ENCODE results near the gene MYO1C. TPM values are rescaled to one million over a fixed set of nuclear protein-coding genes. Genes with fewer than 3 reads are reported as not detected.

The MYO1C gene
- total and polyA plus RNA-seq, 2 donors (not counting 1 experiment from before 2014, with no cell fraction given) = 164 to 190 TPM

DNA sequence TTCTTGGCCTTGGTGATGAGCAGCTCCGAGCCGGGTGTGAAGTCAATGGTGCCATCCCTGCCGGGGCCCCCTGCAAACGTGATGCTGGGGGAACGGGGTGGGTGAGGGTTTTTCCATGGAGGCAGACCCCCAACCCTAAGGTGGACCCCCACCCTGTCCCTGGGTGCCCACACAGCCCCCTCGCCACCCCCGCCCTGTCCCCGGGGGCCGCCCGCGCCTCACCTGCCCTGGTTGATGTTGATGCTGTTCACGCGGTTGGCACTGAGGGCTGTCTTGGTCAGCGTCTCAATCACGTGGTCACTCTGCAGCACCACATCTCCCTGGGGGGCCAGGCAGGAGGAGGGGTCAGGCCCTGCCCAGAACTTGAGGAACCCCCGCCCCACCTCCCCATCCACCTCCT, 25.2 kb downstream of the MYO1C start:
- Histone ChIP-seq H3K4me1 (ENCODE audit: control insufficient read depth, extremely low read depth, insufficient read depth, low read length) (no peaks in the 10 kb centered on the region), H3K36me3 (ENCODE audit: control insufficient read depth, insufficient read depth, low read length) (peaks cover 39% of the 10 kb centered on the region), H3K79me2 (ENCODE audit: control insufficient read depth, insufficient read depth, low read length) (no peaks in the 10 kb centered on the region), H3K9ac (ENCODE audit: insufficient read depth, low read length) (no peak overlapping the region), H3K27ac (ENCODE audit: insufficient read depth, low read length) (no peak overlapping the region), H3K9me3 (ENCODE audit: control insufficient read depth, insufficient read depth, low read depth, low read length) (no peaks in the 10 kb centered on the region), H3K27me3 (ENCODE audit: control insufficient read depth, insufficient read depth, low read length) (no peaks in the 10 kb centered on the region), H3K4me2 (ENCODE audit: extremely low read depth, insufficient read depth, low read length) (no peak overlapping the region), H4K20me1 (ENCODE audit: control insufficient read depth, extremely low read depth, insufficient read depth, low read length) (no peaks in the 10 kb centered on the region), H2AFZ (ENCODE audit: low read length) (no peak overlapping the region), H3K4me3 (replicated peaks in 1 of 4; ENCODE audit: control extremely low read depth in 1 of 4, insufficient read depth in 1 of 4, low read depth in 3 of 4, low read length in 4 of 4) (no peak overlapping the region)
- TF ChIP-seq CTCF (conservative IDR thresholded peaks at IDR 0.05 in 1 of 2, IDR thresholded peaks at IDR 0.05 in 1 of 2; ENCODE audit: low read depth in 1 of 2, low read length in 2 of 2) (no peak), EZH2 (IDR thresholded peaks at IDR 0.05; ENCODE audit: low read length, missing control alignments) (no peak)
- DNase-seq (ENCODE audit: low read depth in 2 of 2) = no peak

DNA sequence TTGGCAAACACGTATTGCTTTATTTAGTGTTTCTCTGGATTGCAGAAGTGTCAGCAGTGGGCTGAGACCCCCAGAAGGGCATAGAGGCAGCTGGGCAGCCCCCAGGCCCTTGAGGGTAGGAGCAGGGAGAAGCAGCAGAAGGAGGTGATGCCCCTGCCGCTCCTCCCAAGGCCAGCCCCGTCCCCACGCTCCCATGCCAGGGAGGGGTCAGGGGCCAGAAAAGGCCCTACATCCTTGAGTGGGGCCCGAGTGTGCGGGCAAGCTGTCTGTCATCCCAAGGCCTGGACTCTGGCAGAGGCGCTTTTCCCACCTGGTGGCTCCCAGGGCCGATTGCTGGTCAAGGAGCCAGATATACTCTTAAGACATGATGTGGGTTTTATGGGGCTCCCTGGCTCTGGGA, 28.3 kb downstream of the MYO1C start:
- no peaks in the 10 kb centered on the region for H3K27me3 ChIP-seq (ENCODE audit: control insufficient read depth, insufficient read depth, low read length)
- no peak overlapping the region for H3K27ac ChIP-seq (ENCODE audit: insufficient read depth, low read length)
- no peak overlapping the region for H2AFZ ChIP-seq (ENCODE audit: low read length)
- H3K79me2 ChIP-seq (ENCODE audit: control insufficient read depth, insufficient read depth, low read length) = no peaks in the 10 kb centered on the region
- no peaks in the 10 kb centered on the region for H3K4me1 ChIP-seq (ENCODE audit: control insufficient read depth, extremely low read depth, insufficient read depth, low read length)
- H3K9me3 ChIP-seq (ENCODE audit: control insufficient read depth, insufficient read depth, low read depth, low read length) = no peaks in the 10 kb centered on the region
- peaks cover 24% of the 10 kb centered on the region for H3K36me3 ChIP-seq (ENCODE audit: control insufficient read depth, insufficient read depth, low read length)
- no peak overlapping the region for H3K4me2 ChIP-seq (ENCODE audit: extremely low read depth, insufficient read depth, low read length)
- H3K4me3 ChIP-seq (replicated peaks in 1 of 4; ENCODE audit: control extremely low read depth in 1 of 4, insufficient read depth in 1 of 4, low read depth in 3 of 4, low read length in 4 of 4) = no peak overlapping the region
- no peak overlapping the region for H3K9ac ChIP-seq (ENCODE audit: insufficient read depth, low read length)
- no peaks in the 10 kb centered on the region for H4K20me1 ChIP-seq (ENCODE audit: control insufficient read depth, extremely low read depth, insufficient read depth, low read length)
- DNase-seq (ENCODE audit: low read depth in 2 of 2) = no peak
- TF ChIP-seq CTCF (conservative IDR thresholded peaks at IDR 0.05 in 1 of 2, IDR thresholded peaks at IDR 0.05 in 1 of 2; ENCODE audit: low read depth in 1 of 2, low read length in 2 of 2) (no peak), EZH2 (IDR thresholded peaks at IDR 0.05; ENCODE audit: low read length, missing control alignments) (no peak)

GRCh38 chr17:1462164-1463112, 30.0 kb downstream of the MYO1C start:
- no peak for TF ChIP-seq CTCF (conservative IDR thresholded peaks at IDR 0.05 in 1 of 2, IDR thresholded peaks at IDR 0.05 in 1 of 2; ENCODE audit: low read depth in 1 of 2, low read length in 2 of 2)
- TF ChIP-seq EZH2 (IDR thresholded peaks at IDR 0.05; ENCODE audit: low read length, missing control alignments) = no peak
- Histone ChIP-seq H3K4me2 (ENCODE audit: extremely low read depth, insufficient read depth, low read length) (no peak overlapping the region), H3K4me3 (replicated peaks in 1 of 4; ENCODE audit: control extremely low read depth in 1 of 4, insufficient read depth in 1 of 4, low read depth in 3 of 4, low read length in 4 of 4) (no peak overlapping the region), H3K4me1 (ENCODE audit: control insufficient read depth, extremely low read depth, insufficient read depth, low read length) (no peaks in the 10 kb centered on the region), H3K79me2 (ENCODE audit: control insufficient read depth, insufficient read depth, low read length) (no peaks in the 10 kb centered on the region), H3K9ac (ENCODE audit: insufficient read depth, low read length) (no peak overlapping the region), H4K20me1 (ENCODE audit: control insufficient read depth, extremely low read depth, insufficient read depth, low read length) (no peaks in the 10 kb centered on the region), H2AFZ (ENCODE audit: low read length) (no peak overlapping the region), H3K27ac (ENCODE audit: insufficient read depth, low read length) (no peak overlapping the region), H3K27me3 (ENCODE audit: control insufficient read depth, insufficient read depth, low read length) (no peaks in the 10 kb centered on the region), H3K36me3 (ENCODE audit: control insufficient read depth, insufficient read depth, low read length) (peaks cover 12% of the 10 kb centered on the region), H3K9me3 (ENCODE audit: control insufficient read depth, insufficient read depth, low read depth, low read length) (no peaks in the 10 kb centered on the region)
- peak in 1 of 2 donors; percentile 60 for DNase-seq (ENCODE audit: low read depth in 2 of 2)
